Astrocyte (in vitro differentiated cells and primary cell): ENCODE measurements around the gene WNT9A. TPM values are rescaled to one million over a fixed set of nuclear protein-coding genes. Genes with fewer than 3 reads are reported as not detected.

ENCODE experiments used
- DNase-seq: peaks from one replicate; pipeline ENCODE4 v3.0.0-alpha.2; 2010; ENCODE audit warnings: low read depth
- FAIRE-seq: peaks from 2 replicates; lab custom pipeline; 2011; peaks lifted over from hg19 to GRCh38; lab: Jason Lieb, UNC
- H2AFZ ChIP-seq: 2 replicates; pipeline ENCODE4 v1.6.0; 2012; ENCODE audit warnings: low read depth, low read length, inconsistent platforms
- H3K27ac ChIP-seq: 2 replicates; pipeline ENCODE4 v1.5.1; 2011; ENCODE audit warnings: low read depth, low read length, inconsistent platforms
- H3K27me3 ChIP-seq: 2 replicates; pipeline ENCODE4 v1.6.0; 2011; ENCODE audit warnings: low read length, inconsistent platforms; ENCODE audit not compliant: insufficient read depth
- H3K36me3 ChIP-seq: 2 replicates; pipeline ENCODE4 v1.5.1; 2011; ENCODE audit warnings: low read length, inconsistent platforms; ENCODE audit not compliant: insufficient read depth
- H3K4me1 ChIP-seq: 2 replicates; pipeline ENCODE4 v1.5.1; 2011; ENCODE audit warnings: low read length, inconsistent platforms; ENCODE audit not compliant: insufficient read depth
- H3K4me2 ChIP-seq: 2 replicates; pipeline ENCODE4 v1.6.0; 2012; ENCODE audit warnings: low read length, inconsistent platforms
- H3K4me3 ChIP-seq: 2 replicates; pipeline ENCODE4 v1.5.1; 2011; ENCODE audit warnings: low read depth, mild to moderate bottlenecking, low read length, inconsistent platforms; ENCODE audit not compliant: insufficient read depth
- H3K79me2 ChIP-seq: 2 replicates; pipeline ENCODE4 v1.6.0; 2012; ENCODE audit warnings: mild to moderate bottlenecking, low read length, inconsistent platforms; ENCODE audit not compliant: insufficient read depth
- H3K9ac ChIP-seq: 2 replicates; pipeline ENCODE4 v1.6.0; 2012; ENCODE audit warnings: mild to moderate bottlenecking, low read length, inconsistent platforms
- H3K9me3 ChIP-seq: 2 replicates; pipeline ENCODE4 v1.5.1; 2012; ENCODE audit warnings: low read depth, mild to moderate bottlenecking, low read length, inconsistent platforms; ENCODE audit not compliant: insufficient read depth
- H4K20me1 ChIP-seq: 2 replicates; pipeline ENCODE4 v1.6.0; 2012; ENCODE audit warnings: low read length, inconsistent platforms; ENCODE audit not compliant: insufficient read depth
- H3K27ac Mint-ChIP-seq: one replicate; pipeline ENCODE4 v1.8.0; 2021; ENCODE audit warnings: mild to moderate bottlenecking, mixed read lengths; ENCODE audit not compliant: unreplicated experiment
- H3K27me3 Mint-ChIP-seq: one replicate; pipeline ENCODE4 v1.8.0; 2021; ENCODE audit warnings: low read depth, mixed read lengths; ENCODE audit not compliant: unreplicated experiment
- H3K36me3 Mint-ChIP-seq: one replicate; pipeline ENCODE4 v1.8.0; 2021; ENCODE audit warnings: low read depth, mixed read lengths; ENCODE audit not compliant: unreplicated experiment
- H3K4me1 Mint-ChIP-seq: one replicate; pipeline ENCODE4 v1.8.0; 2021; ENCODE audit warnings: low read depth, mixed read lengths; ENCODE audit not compliant: unreplicated experiment
- H3K4me3 Mint-ChIP-seq: one replicate; pipeline ENCODE4 v1.8.0; 2021; ENCODE audit warnings: mild to moderate bottlenecking, moderate library complexity, mixed read lengths; ENCODE audit not compliant: unreplicated experiment
- H3K9me3 Mint-ChIP-seq: one replicate; pipeline ENCODE4 v1.8.0; 2021; ENCODE audit warnings: mild to moderate bottlenecking, mixed read lengths; ENCODE audit not compliant: unreplicated experiment
- EZH2 ChIP-seq: IDR thresholded peaks from 2 replicates; pipeline ENCODE4 v1.6.1; 2012; ENCODE audit warnings: mild to moderate bottlenecking, low read length, inconsistent platforms; ENCODE audit not compliant: insufficient read depth
- total RNA-seq: library from RNA; stranded (reverse); gene quantifications from 2 replicates; pipeline ENCODE4 v1.2.1, GENCODE V29; 2021
- TF ChIP-seq, protein P1 (sequence below): IDR thresholded peaks from 2 replicates; pipeline ENCODE4 v1.5.1; 2011; ENCODE audit warnings: low read depth, mild to moderate bottlenecking, inconsistent platforms, low read length, moderate library complexity; ENCODE audit not compliant: insufficient read depth

WNT9A gene
- total RNA-seq, 1 donor from 2014 or later: 4.1 TPM

GRCh38 chr1:227889863-227890405 lies 57.8 kb downstream of the WNT9A start:
- H3K4me3 ChIP-seq: no peak overlapping the region
- H2AFZ ChIP-seq: no peak overlapping the region
- H3K27me3 ChIP-seq: no peaks in the 10 kb centered on the region
- H3K27ac Mint-ChIP-seq: no peak overlapping the region
- no peak overlapping the region for H3K27ac ChIP-seq
- no peak overlapping the region for H3K4me3 Mint-ChIP-seq
- H3K9me3 Mint-ChIP-seq: no peaks in the 10 kb centered on the region
- DNase-seq: no peak
- H3K4me1 ChIP-seq: peaks cover 9% of the 10 kb centered on the region
- H3K36me3 ChIP-seq: no peaks in the 10 kb centered on the region
- H3K9me3 ChIP-seq: no peaks in the 10 kb centered on the region
- no peak overlapping the region for H3K4me2 ChIP-seq
- H3K9ac ChIP-seq: no peak overlapping the region
- no peaks in the 10 kb centered on the region for H3K79me2 ChIP-seq
- TF ChIP-seq, protein P1, sequence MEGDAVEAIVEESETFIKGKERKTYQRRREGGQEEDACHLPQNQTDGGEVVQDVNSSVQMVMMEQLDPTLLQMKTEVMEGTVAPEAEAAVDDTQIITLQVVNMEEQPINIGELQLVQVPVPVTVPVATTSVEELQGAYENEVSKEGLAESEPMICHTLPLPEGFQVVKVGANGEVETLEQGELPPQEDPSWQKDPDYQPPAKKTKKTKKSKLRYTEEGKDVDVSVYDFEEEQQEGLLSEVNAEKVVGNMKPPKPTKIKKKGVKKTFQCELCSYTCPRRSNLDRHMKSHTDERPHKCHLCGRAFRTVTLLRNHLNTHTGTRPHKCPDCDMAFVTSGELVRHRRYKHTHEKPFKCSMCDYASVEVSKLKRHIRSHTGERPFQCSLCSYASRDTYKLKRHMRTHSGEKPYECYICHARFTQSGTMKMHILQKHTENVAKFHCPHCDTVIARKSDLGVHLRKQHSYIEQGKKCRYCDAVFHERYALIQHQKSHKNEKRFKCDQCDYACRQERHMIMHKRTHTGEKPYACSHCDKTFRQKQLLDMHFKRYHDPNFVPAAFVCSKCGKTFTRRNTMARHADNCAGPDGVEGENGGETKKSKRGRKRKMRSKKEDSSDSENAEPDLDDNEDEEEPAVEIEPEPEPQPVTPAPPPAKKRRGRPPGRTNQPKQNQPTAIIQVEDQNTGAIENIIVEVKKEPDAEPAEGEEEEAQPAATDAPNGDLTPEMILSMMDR: no peak
- TF ChIP-seq EZH2: no peak
- FAIRE-seq: no peak
- peaks cover 6% of the 10 kb centered on the region for H3K4me1 Mint-ChIP-seq
- H4K20me1 ChIP-seq: no peaks in the 10 kb centered on the region
- peaks cover 12% of the 10 kb centered on the region for H3K27me3 Mint-ChIP-seq
- no peaks in the 10 kb centered on the region for H3K36me3 Mint-ChIP-seq

DNA sequence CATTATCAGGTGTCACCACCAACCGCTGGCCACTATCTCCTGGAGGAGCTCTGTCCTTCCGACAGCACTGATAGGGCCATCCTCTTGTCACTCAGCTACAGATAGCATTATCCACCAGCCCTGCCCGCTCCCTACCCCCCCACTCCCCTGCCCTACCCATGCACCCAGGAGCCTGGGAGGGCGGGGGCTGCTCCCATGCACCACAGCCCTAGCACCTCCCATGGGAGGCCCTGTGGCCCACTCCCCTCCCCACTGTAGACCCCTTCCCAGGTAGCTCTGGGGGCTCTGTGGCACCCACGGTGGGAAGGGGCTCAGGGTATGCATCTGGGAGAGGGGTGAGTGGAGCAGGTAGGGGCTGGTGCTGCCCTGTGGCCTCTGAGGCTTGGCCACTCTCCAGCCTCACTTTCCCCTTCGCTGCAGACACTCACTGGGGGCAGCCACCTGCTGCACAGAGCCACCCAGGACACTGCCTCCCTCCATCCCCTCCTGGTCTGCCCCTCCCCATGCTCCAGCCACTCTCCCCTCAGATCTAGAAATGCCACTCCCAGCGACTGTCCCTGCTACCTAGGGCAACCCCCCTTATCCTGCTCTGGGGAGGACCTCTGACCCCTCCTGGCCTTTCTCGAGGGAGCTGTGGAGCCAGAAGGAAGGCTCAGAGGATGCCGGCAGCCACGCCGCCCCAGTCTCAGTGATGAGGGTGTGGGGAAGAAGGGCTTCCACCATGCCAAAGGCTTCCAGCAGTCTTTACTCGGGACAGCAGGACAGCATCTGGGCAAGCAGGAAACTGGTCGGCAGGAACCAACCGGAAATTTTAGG lies 58.5 kb downstream of the WNT9A start:
- Mint-ChIP-seq H3K4me1 (peaks cover 6% of the 10 kb centered on the region), H3K9me3 (no peaks in the 10 kb centered on the region), H3K27me3 (peaks cover 12% of the 10 kb centered on the region), H3K36me3 (no peaks in the 10 kb centered on the region), H3K27ac (no peak overlapping the region), H3K4me3 (no peak overlapping the region)
- Histone ChIP-seq H3K4me2 (no peak overlapping the region), H3K79me2 (no peaks in the 10 kb centered on the region), H2AFZ (no peak overlapping the region), H3K9me3 (no peaks in the 10 kb centered on the region), H3K4me1 (peaks cover 9% of the 10 kb centered on the region), H3K9ac (no peak overlapping the region), H3K36me3 (no peaks in the 10 kb centered on the region), H4K20me1 (no peaks in the 10 kb centered on the region), H3K27me3 (no peaks in the 10 kb centered on the region), H3K4me3 (no peak overlapping the region), H3K27ac (no peak overlapping the region)
- TF ChIP-seq EZH2: no peak
- TF ChIP-seq, protein P1: no peak
- DNase-seq (no peak), FAIRE-seq (no peak)
